ENCODE data around the gene CDA. TPM values are rescaled to one million over a fixed set of nuclear protein-coding genes. Genes with fewer than 3 reads are reported as not detected.

CDA gene
- total RNA-seq, 1 experiment from 2014 or later = 1.5 TPM

- peak; percentile 54 for DNase-seq (ENCODE audit: low read depth)
Observed at GRCh38 chr1:20615946-20616846, 27.3 kb downstream of the CDA start.

- no peak for DNase-seq (ENCODE audit: low read depth)
Observed at GRCh38 chr1:20616847-20617487, 28.1 kb downstream of the CDA start.

GRCh38 chr1:20618550-20618949 lies 29.7 kb downstream of the CDA start:
- no peak for DNase-seq (ENCODE audit: low read depth)

- no peak for DNase-seq (ENCODE audit: low read depth)
Observed at GRCh38 chr1:20619999-20620398, 31.1 kb downstream of the CDA start.

GRCh38 chr1:20621012-20621411 lies 32.1 kb downstream of the CDA start:
- no peak for DNase-seq (ENCODE audit: low read depth)

- no peak for DNase-seq (ENCODE audit: low read depth)
Observed at GRCh38 chr1:20624709-20625108, 35.8 kb downstream of the CDA start.

GRCh38 chr1:20625176-20626097 lies 36.5 kb downstream of the CDA start:
- DNase-seq (ENCODE audit: low read depth) = no peak

GRCh38 chr1:20626098-20626427 lies 37.2 kb downstream of the CDA start:
- DNase-seq (ENCODE audit: low read depth) = no peak

GRCh38 chr1:20626524-20626923 lies 37.6 kb downstream of the CDA start:
- peak; percentile 35 for DNase-seq (ENCODE audit: low read depth)

- DNase-seq (ENCODE audit: low read depth) = no peak
Observed at GRCh38 chr1:20630729-20631128, 41.8 kb downstream of the CDA start.

GRCh38 chr1:20632386-20632785 lies 43.5 kb downstream of the CDA start:
- no peak for DNase-seq (ENCODE audit: low read depth)

GRCh38 chr1:20633190-20634064 lies 44.5 kb downstream of the CDA start, which contains the start of gene PINK1:
TSS of gene PINK1 (plus strand) at chr1:20633458. CDS start at chr1:20633549, 91 bp downstream.
- DNase-seq (ENCODE audit: low read depth) = peak; percentile 81

- DNase-seq (ENCODE audit: low read depth) = no peak
Observed at GRCh38 chr1:20634065-20634593, 45.2 kb downstream of the CDA start.

- peak; percentile 80 for DNase-seq (ENCODE audit: low read depth)
Observed at GRCh38 chr1:20634594-20635084, 45.7 kb downstream of the CDA start.

GRCh38 chr1:20636785-20637347 lies 48.0 kb downstream of the CDA start:
- peak; percentile 39 for DNase-seq (ENCODE audit: low read depth)

GRCh38 chr1:20640183-20640597 lies 51.3 kb downstream of the CDA start:
- DNase-seq (ENCODE audit: low read depth) = peak; percentile 52

GRCh38 chr1:20641975-20642374 lies 53.1 kb downstream of the CDA start:
- no peak for DNase-seq (ENCODE audit: low read depth)

- DNase-seq (ENCODE audit: low read depth) = no peak
Observed at GRCh38 chr1:20643080-20643479, 54.2 kb downstream of the CDA start.

- no peak for DNase-seq (ENCODE audit: low read depth)
Observed at GRCh38 chr1:20644416-20644815, 55.5 kb downstream of the CDA start.

- no peak for DNase-seq (ENCODE audit: low read depth)
Observed at GRCh38 chr1:20645414-20645813, 56.5 kb downstream of the CDA start.

Measured in Daoy (cell line).